Right renal pelvis (tissue), 4 donors: ENCODE data around the gene JMJD7. TPM values are rescaled to one million over a fixed set of nuclear protein-coding genes. Genes with fewer than 3 reads are reported as not detected.
A peak's percentile ranks its signal among the peaks of the same experiment; 100 is the strongest.

Experiments used
- DNase-seq, 4 donors: peaks; one replicate each; pipeline ENCODE4 v3.0.0-alpha.2; 2013; ENCODE audit warnings: low read depth in 4 of 4, low spot score in 3 of 4, missing footprints in 1 of 4
- polyA plus RNA-seq, 4 donors: library from polyadenylated mRNA; unstranded; fragments of 120-200 nt; gene quantifications; one replicate each; pipeline ENCODE4 v1.2.1, GENCODE V29; 2013; ENCODE audit not compliant: insufficient read length in 4 of 4

The JMJD7 gene
- polyA plus RNA-seq, 4 donors = 9.1 to 14.2 (median 11.5) TPM

- no peak for DNase-seq
Measured at GRCh38 chr15:41839781-41840491, 12.0 kb downstream of the JMJD7 start.

GRCh38 chr15:41840673-41841072 is 12.8 kb downstream of the JMJD7 start:
- DNase-seq = no peak

- no peak for DNase-seq
Measured at GRCh38 chr15:41841131-41841530, 13.2 kb downstream of the JMJD7 start.

GRCh38 chr15:41842229-41842628 is 14.3 kb downstream of the JMJD7 start:
- no peak for DNase-seq

- no peak for DNase-seq
Measured at GRCh38 chr15:41843571-41843970, 15.7 kb downstream of the JMJD7 start.

- DNase-seq = no peak
Measured at GRCh38 chr15:41844814-41845213, 16.9 kb downstream of the JMJD7 start.

- no peak for DNase-seq
Measured at GRCh38 chr15:41847206-41847605, 19.3 kb downstream of the JMJD7 start.

GRCh38 chr15:41847981-41848380 is 20.1 kb downstream of the JMJD7 start:
- no peak for DNase-seq

- no peak for DNase-seq
Measured at GRCh38 chr15:41848631-41849030, 20.7 kb downstream of the JMJD7 start.

GRCh38 chr15:41849204-41849603 is 21.3 kb downstream of the JMJD7 start:
- DNase-seq = no peak

GRCh38 chr15:41849861-41850260 is 22.0 kb downstream of the JMJD7 start:
- DNase-seq = no peak

- DNase-seq = no peak
Measured at GRCh38 chr15:41850482-41851166, 22.7 kb downstream of the JMJD7 start.

GRCh38 chr15:41851167-41851523 is 23.3 kb downstream of the JMJD7 start:
- no peak for DNase-seq

- no peak for DNase-seq
Measured at GRCh38 chr15:41851755-41852370, 24.0 kb downstream of the JMJD7 start.

GRCh38 chr15:41852736-41853590 is 25.1 kb downstream of the JMJD7 start:
- DNase-seq = no peak

- no peak for DNase-seq
Measured at GRCh38 chr15:41853831-41854230, 25.9 kb downstream of the JMJD7 start.

GRCh38 chr15:41854443-41854842 is 26.6 kb downstream of the JMJD7 start:
- DNase-seq = no peak

GRCh38 chr15:41855261-41855961 is 27.5 kb downstream of the JMJD7 start:
- DNase-seq = peak in 2 of 4 donors; percentile 43 to 60

- no peak for DNase-seq
Measured at GRCh38 chr15:41856262-41856661, 28.4 kb downstream of the JMJD7 start.

GRCh38 chr15:41856716-41857115 is 28.8 kb downstream of the JMJD7 start:
- no peak for DNase-seq
